HepG2 (cell line): ENCODE measurements around the gene NUP93. TPM values are rescaled to one million over a fixed set of nuclear protein-coding genes. Genes with fewer than 3 reads are reported as not detected.
A peak's percentile ranks its signal among the peaks of the same experiment; 100 is the strongest.

Experiments used
- CBX5 ChIP-seq: sonication (generic); formaldehyde crosslinking; IDR thresholded peaks from 2 replicates; pipeline ENCODE4 v1.4.0; 2020; ENCODE audit warnings: missing genetic modification reagents, borderline replicate concordance
- FOXJ3 ChIP-seq: sonication (generic); formaldehyde crosslinking; IDR thresholded peaks from 2 replicates; pipeline ENCODE4 v1.4.0; 2020; ENCODE audit warnings: missing genetic modification reagents, mild to moderate bottlenecking, borderline replicate concordance
- GATAD2A ChIP-seq: IDR thresholded peaks from 2 replicates; pipeline ENCODE4 v1.6.1; 2016
- HCFC1 ChIP-seq: fragments of 150-350 bp; IDR thresholded peaks from 2 replicates; pipeline ENCODE4 v1.6.1; 2014; ENCODE audit warnings: low read depth, low read length
- HMG20A ChIP-seq: IDR thresholded peaks from 2 replicates; pipeline ENCODE4 v1.6.1; 2016; ENCODE audit warnings: borderline replicate concordance
- JUNB ChIP-seq: sonication (generic); formaldehyde crosslinking; IDR thresholded peaks from 2 replicates; pipeline ENCODE4 v1.8.0; 2022; ENCODE audit warnings: missing genetic modification reagents, mild to moderate bottlenecking, borderline replicate concordance
- KAT8 ChIP-seq: IDR thresholded peaks from 2 replicates; pipeline ENCODE4 v1.6.1; 2016; ENCODE audit warnings: missing genetic modification reagents, missing compliant biosample characterization
- KDM2A ChIP-seq: sonication (generic); formaldehyde crosslinking; IDR thresholded peaks from 2 replicates; pipeline ENCODE4 v1.4.0; 2020; ENCODE audit warnings: low read depth, missing genetic modification reagents, borderline replicate concordance
- PCBP2 ChIP-seq: fragments of 200-400 bp; formaldehyde crosslinking; optimal IDR thresholded peaks from 2 replicates; pipeline ENCODE3; 2018; ENCODE audit warnings: low read length, low read depth; ENCODE audit not compliant: poor library complexity, severe bottlenecking
- PHF5A ChIP-seq: IDR thresholded peaks from one replicate; pipeline ENCODE4 v1.6.1; 2018; ENCODE audit warnings: low read depth, missing genetic modification reagents; ENCODE audit not compliant: unreplicated experiment
- POLR2AphosphoS2 ChIP-seq: IDR thresholded peaks from 2 replicates; pipeline ENCODE4 v1.6.1; 2011; ENCODE audit warnings: low read depth, low read length, improper control_type of control experiment
- REL ChIP-seq: sonication (generic); formaldehyde crosslinking; conservative IDR thresholded peaks from 2 replicates; pipeline ENCODE4 v1.8.0; 2022; ENCODE audit warnings: mild to moderate bottlenecking, missing genetic modification reagents, moderate library complexity
- RFXANK ChIP-seq: IDR thresholded peaks from 2 replicates; pipeline ENCODE4 v1.6.1; 2016
- SMC3 ChIP-seq: IDR thresholded peaks from 2 replicates; pipeline ENCODE4 v1.6.1; 2011; ENCODE audit warnings: low read length, improper control_type of control experiment
- SNRNP70 ChIP-seq: fragments of 200-400 bp; formaldehyde crosslinking; IDR thresholded peaks from 2 replicates; pipeline ENCODE4 v1.6.1; 2017; ENCODE audit warnings: mild to moderate bottlenecking, low read depth, low read length, moderate library complexity
- SOX5 ChIP-seq: IDR thresholded peaks from 2 replicates; pipeline ENCODE4 v1.6.1; 2016; ENCODE audit warnings: borderline replicate concordance
- ZFP1 ChIP-seq: IDR thresholded peaks from 2 replicates; pipeline ENCODE4 v1.6.1; 2016
- ZFP90 ChIP-seq: sonication (generic); formaldehyde crosslinking; IDR thresholded peaks from 2 replicates; pipeline ENCODE4 v1.8.0; 2022; ENCODE audit warnings: missing genetic modification reagents, mild to moderate bottlenecking, inconsistent platforms, borderline replicate concordance
- ZMYM3 ChIP-seq: sonication (generic); formaldehyde crosslinking; IDR thresholded peaks from 2 replicates; pipeline ENCODE4 v1.5.1; 2020; ENCODE audit warnings: mild to moderate bottlenecking, missing genetic modification reagents
- ZNF224 ChIP-seq: sonication (generic); formaldehyde crosslinking; IDR thresholded peaks from 2 replicates; pipeline ENCODE4 v1.5.0; 2020; ENCODE audit warnings: mild to moderate bottlenecking, missing genetic modification reagents
- ZNF24 ChIP-seq: fragments of 450-650 bp; IDR thresholded peaks from 2 replicates; pipeline ENCODE4 v1.6.1; 2017; ENCODE audit warnings: antibody characterized with exemption, mild to moderate bottlenecking
- ZNF329 ChIP-seq: sonication (generic); formaldehyde crosslinking; IDR thresholded peaks from 2 replicates; pipeline ENCODE4 v1.9.0; 2021; ENCODE audit warnings: low read depth, mild to moderate bottlenecking, missing genetic modification reagents
- ZNF501 ChIP-seq: sonication (generic); formaldehyde crosslinking; IDR thresholded peaks from 2 replicates; pipeline ENCODE4 v1.5.1; 2020; ENCODE audit warnings: mild to moderate bottlenecking, moderate library complexity, missing genetic modification reagents
- ZNF567 ChIP-seq: sonication (generic); formaldehyde crosslinking; IDR thresholded peaks from 2 replicates; pipeline ENCODE4 v1.8.1; 2023; ENCODE audit warnings: mild to moderate bottlenecking, missing genetic modification reagents, borderline replicate concordance
- ZZZ3 ChIP-seq: sonication (generic); formaldehyde crosslinking; IDR thresholded peaks from 2 replicates; pipeline ENCODE4 v1.4.0; 2020; ENCODE audit warnings: missing genetic modification reagents, mild to moderate bottlenecking, borderline replicate concordance
- polyA plus RNA-seq, 8 experiments: library from polyadenylated mRNA; depleted of rRNA in 3 of 8; stranded (reverse) in 7 of 8; unstranded in 1 of 8; fragments of >200 nt; fragmentation: Illumina TruSeq in 4 of 8; extraction: Trizol in 4 of 8; gene quantifications; 2 replicates each; pipeline versions ENCODE4 v1.2.1 to v1.2.3, GENCODE V29; 2011 to 2016; ENCODE audit warnings: low read depth in 4 of 8, missing spikeins in 1 of 8, mixed read lengths in 1 of 8; ENCODE audit not compliant: insufficient read depth in 1 of 8
- total RNA-seq, 5 experiments: library from RNA; depleted of rRNA; stranded (reverse); fragments of >200 nt; fragmentation: Illumina TruSeq; extraction: Trizol; gene quantifications; 2 replicates each; pipeline ENCODE4 v1.2.3, GENCODE V29; 2016; ENCODE audit warnings: low read depth in 1 of 5
- TF ChIP-seq, protein P1 (sequence below): sonication (generic); formaldehyde crosslinking; IDR thresholded peaks from 2 replicates; pipeline ENCODE4 v1.4.0; 2020; ENCODE audit warnings: missing genetic modification reagents, borderline replicate concordance
- TF ChIP-seq, protein P2 (sequence below): sonication (generic); formaldehyde crosslinking; IDR thresholded peaks from 2 replicates; pipeline ENCODE4 v1.4.0; 2020; ENCODE audit warnings: missing genetic modification reagents, borderline replicate concordance

The NUP93 gene
- total and polyA plus RNA-seq, 2 of the 13 experiments (the other 11 are each of a cell fraction or from before 2014, with no cell fraction given) = 58.5 to 140 TPM

DNA sequence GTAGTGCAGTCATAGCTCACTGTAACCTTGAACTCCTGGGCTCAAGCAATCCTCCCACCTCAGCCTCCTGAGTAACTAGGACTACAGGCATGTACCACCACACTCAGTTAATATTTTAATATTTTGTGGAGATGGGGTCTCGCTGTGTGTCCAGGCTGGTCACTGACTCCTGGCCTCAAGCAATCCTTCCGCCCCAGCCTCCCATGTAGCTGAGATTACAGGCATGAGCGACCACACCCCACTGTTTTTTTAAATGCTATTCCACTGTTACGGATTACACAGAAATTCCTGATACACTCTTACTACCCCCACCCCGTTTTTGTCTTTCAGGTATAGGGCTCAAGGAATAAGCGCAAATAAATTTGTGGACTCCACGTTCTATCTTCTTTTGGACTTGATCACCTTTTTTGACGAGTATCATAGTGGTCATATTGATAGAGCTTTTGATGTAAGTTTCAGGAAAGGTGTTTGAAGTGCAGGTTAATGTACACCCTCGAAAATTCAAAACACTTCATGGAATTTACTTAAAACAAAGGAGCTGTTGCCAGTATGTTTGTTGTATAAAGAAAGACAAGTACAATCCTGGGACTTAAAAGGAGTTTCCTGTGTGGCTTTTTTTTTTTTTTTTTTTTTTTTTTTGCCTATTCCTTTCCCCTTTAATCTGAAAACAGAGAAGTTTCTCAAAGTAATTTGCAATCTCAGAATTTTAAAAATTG lies 108.9 kb downstream of the NUP93 start (continued):
- TF ChIP-seq SMC3 = no peak
- peak; percentile 38; the same call in 1 of the 2 replicates for TF ChIP-seq HMG20A (CRISPR knock-in tag)
- TF ChIP-seq, protein P1, sequence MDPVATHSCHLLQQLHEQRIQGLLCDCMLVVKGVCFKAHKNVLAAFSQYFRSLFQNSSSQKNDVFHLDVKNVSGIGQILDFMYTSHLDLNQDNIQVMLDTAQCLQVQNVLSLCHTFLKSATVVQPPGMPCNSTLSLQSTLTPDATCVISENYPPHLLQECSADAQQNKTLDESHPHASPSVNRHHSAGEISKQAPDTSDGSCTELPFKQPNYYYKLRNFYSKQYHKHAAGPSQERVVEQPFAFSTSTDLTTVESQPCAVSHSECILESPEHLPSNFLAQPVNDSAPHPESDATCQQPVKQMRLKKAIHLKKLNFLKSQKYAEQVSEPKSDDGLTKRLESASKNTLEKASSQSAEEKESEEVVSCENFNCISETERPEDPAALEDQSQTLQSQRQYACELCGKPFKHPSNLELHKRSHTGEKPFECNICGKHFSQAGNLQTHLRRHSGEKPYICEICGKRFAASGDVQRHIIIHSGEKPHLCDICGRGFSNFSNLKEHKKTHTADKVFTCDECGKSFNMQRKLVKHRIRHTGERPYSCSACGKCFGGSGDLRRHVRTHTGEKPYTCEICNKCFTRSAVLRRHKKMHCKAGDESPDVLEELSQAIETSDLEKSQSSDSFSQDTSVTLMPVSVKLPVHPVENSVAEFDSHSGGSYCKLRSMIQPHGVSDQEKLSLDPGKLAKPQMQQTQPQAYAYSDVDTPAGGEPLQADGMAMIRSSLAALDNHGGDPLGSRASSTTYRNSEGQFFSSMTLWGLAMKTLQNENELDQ (CRISPR knock-in tag) = no peak
- TF ChIP-seq GATAD2A = peak; percentile 21; the same call in 1 of the 2 replicates
- TF ChIP-seq, protein P2, sequence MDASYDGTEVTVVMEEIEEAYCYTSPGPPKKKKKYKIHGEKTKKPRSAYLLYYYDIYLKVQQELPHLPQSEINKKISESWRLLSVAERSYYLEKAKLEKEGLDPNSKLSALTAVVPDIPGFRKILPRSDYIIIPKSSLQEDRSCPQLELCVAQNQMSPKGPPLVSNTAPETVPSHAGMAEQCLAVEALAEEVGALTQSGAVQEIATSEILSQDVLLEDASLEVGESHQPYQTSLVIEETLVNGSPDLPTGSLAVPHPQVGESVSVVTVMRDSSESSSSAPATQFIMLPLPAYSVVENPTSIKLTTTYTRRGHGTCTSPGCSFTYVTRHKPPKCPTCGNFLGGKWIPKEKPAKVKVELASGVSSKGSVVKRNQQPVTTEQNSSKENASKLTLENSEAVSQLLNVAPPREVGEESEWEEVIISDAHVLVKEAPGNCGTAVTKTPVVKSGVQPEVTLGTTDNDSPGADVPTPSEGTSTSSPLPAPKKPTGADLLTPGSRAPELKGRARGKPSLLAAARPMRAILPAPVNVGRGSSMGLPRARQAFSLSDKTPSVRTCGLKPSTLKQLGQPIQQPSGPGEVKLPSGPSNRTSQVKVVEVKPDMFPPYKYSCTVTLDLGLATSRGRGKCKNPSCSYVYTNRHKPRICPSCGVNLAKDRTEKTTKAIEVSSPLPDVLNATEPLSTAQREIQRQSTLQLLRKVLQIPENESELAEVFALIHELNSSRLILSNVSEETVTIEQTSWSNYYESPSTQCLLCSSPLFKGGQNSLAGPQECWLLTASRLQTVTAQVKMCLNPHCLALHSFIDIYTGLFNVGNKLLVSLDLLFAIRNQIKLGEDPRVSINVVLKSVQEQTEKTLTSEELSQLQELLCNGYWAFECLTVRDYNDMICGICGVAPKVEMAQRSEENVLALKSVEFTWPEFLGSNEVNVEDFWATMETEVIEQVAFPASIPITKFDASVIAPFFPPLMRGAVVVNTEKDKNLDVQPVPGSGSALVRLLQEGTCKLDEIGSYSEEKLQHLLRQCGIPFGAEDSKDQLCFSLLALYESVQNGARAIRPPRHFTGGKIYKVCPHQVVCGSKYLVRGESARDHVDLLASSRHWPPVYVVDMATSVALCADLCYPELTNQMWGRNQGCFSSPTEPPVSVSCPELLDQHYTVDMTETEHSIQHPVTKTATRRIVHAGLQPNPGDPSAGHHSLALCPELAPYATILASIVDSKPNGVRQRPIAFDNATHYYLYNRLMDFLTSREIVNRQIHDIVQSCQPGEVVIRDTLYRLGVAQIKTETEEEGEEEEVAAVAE = no peak
- TF ChIP-seq RFXANK (CRISPR knock-in tag) = no peak
- no peak for TF ChIP-seq ZNF224
- TF ChIP-seq REL = no peak
- TF ChIP-seq ZNF329 (CRISPR knock-in tag) = no peak
- TF ChIP-seq SOX5 (CRISPR knock-in tag) = peak; percentile 94
- no peak for TF ChIP-seq ZFP1 (CRISPR knock-in tag)
- no peak for TF ChIP-seq JUNB (CRISPR knock-in tag)
- no peak for TF ChIP-seq POLR2AphosphoS2
- no peak for TF ChIP-seq KDM2A
- TF ChIP-seq ZNF567 (CRISPR knock-in tag) = no peak
- no peak for TF ChIP-seq ZZZ3 (CRISPR knock-in tag)
- no peak for TF ChIP-seq PCBP2
- TF ChIP-seq KAT8 (CRISPR knock-in tag) = no peak; the same call in 1 of the 2 replicates
- no peak for TF ChIP-seq SNRNP70
- no peak for TF ChIP-seq FOXJ3 (CRISPR knock-in tag)
- no peak for TF ChIP-seq CBX5
- no peak for TF ChIP-seq HCFC1
- no peak for TF ChIP-seq PHF5A (CRISPR knock-in tag)
- no peak for TF ChIP-seq ZNF24
- no peak for TF ChIP-seq ZFP90
- TF ChIP-seq ZNF501 (CRISPR knock-in tag) = peak; percentile 53; the same call in 1 of the 2 replicates
- peak; percentile 58; the same call in 1 of the 2 replicates for TF ChIP-seq ZMYM3
